Stimulated activated CD4-positive, alpha-beta T cell treated with anti-CD3 and anti-CD28 coated beads, Interleukin-15, amount 100 ng/mL, for 1 hour (primary cell): ENCODE data around the gene PTPRN2.
"Not testable (repeated sequence)": the region's sequence is repeated elsewhere in the genome, so short reads cannot be mapped to it uniquely, and the experiment has no call there.

Experiments
- DNase-seq, 2 donors: peaks; one replicate each; pipeline ENCODE4 v3.0.0-alpha.2; 2020; ENCODE audit warnings: low read depth in 1 of 2, low spot score in 1 of 2

The PTPRN2 gene

DNA sequence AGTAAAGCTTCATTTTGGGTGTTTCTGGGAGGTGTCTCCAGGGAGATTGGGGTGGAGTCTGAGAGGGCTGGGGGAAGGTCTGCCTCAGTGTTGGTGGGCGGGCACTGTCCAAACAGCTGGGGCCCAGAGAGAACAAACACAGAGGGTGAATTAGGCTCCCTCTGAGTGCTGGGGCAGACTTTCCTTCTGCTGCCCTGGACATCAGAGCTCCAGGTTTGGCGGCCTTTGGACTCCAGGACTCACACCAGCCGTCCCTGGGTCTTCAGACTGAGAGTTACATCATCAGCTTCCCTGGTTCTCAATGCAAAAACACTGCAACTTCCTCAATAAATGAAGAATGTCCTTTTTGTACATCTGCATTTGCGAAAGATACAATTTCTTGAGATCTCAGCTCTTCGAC is 427.4 kb downstream of the PTPRN2 start:
- no peak for DNase-seq

DNA sequence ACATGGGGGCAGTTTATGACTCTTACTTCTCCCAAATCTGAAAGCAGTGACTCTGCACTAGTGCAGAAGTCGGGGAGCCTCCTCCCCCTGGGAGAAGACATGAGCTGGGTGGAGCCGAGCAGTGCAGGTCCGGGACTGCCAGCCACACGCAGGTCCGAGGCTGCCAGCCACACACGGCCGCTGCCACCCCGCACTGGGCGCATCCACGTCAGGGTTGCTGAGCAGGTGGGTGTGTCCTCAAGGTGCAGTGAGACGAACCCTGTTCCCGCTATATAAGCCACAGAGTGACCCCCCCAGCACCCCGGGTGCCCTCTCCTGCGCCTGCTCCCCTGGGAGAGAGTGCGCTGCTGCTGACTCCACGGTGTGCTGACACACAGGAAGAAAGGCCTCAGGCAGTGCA is 430.2 kb downstream of the PTPRN2 start:
- no peak for DNase-seq

GRCh38 chr7:158151273-158151672 is 436.4 kb downstream of the PTPRN2 start:
- DNase-seq: not testable (repeated sequence)

DNA sequence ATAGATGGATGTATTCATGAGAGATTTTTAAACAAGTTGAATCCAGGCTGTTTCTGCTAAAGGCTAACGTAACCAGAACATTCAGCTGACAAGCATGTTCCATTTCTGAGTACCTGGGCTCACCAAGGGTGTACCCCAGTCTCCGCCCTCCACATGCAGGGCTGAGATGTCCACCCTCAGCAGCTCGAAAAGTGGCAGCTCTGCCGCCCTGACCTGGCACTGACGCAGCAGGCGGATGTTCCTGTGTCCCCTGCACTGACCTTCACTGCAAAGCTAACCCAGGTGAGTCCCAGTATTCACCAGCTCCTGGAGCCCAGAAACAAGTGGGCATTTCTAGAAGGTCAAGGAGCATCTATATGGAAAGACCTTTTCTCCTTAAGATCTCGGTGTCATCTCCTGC is 437.4 kb downstream of the PTPRN2 start:
- no peak for DNase-seq

GRCh38 chr7:158147431-158147830 is 440.2 kb downstream of the PTPRN2 start:
- DNase-seq: not testable (repeated sequence)

GRCh38 chr7:158145370-158145769 is 442.3 kb downstream of the PTPRN2 start:
- DNase-seq: no peak

- DNase-seq: no peak
Observed at GRCh38 chr7:158143196-158144120, 444.2 kb downstream of the PTPRN2 start.

- no peak for DNase-seq
Observed at GRCh38 chr7:158142657-158143056, 445.0 kb downstream of the PTPRN2 start.

DNA sequence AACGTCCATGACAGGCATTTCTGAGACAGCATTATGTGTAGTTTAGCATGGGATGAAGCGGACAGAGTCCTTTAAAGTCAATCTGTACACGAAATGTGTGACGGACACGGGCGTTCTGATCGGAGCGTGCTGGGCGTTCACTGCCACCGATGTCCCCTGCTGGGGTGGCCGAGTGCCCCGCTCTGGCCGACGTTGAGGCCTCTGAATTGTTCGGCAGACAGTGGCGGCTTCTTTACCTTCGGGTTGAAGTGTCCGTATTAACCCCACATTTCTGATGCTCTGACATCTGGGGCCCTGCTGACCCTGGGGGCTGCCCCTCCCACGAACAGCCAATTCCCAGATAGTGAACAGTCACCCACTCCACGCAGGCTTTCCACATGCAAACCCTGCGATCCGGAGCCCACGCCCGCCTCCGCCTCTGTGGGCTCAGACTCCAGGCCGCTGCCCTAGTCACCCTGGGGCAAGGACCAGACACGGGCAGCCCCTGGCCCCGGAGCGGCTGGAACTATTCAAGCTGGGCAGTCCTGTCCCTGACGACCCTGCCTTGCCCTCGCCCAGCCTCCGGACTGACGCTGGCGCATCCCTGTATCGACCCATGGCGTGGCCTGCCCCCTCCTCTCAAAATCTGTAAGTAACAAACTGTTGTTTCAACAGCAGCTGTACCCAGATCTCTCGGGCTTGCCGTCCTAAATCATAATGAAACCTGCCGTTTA is 445.7 kb downstream of the PTPRN2 start:
- DNase-seq: no peak

- no peak for DNase-seq
Observed at GRCh38 chr7:158141221-158141582, 446.4 kb downstream of the PTPRN2 start.

DNA sequence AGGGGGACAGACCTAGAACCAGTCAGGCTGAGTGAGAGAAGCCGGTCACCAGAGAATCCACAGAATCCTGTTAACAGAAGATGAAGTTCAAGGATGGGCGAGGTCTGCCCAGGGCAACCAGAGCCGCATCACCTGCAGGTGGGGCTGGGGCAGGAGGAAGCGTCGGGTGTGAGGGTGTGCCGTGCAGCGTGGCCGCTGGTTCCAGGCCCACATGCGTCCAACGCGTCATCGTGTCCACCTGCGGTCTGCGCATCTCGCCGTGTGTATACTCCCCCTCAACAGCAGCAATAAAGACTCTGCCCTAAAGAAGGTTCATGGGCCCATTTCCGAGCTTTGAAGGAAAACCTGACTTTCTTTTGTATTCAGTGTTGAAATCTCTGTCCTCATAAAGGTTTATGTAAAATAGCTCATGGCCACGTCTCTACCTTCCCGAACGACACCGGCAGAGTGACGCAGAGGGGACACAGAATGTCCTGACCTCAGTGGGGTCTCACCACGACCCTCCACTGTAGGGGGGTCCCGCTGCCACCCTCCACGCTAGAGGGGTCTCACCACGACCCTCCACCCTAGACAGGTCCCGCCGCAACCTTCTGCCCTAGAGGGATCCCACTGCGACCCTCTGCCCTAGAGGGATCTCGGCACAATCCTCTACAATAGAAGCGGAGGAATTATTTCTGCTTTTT is 446.9 kb downstream of the PTPRN2 start:
- DNase-seq: no peak

GRCh38 chr7:158139499-158139898 is 448.1 kb downstream of the PTPRN2 start:
- DNase-seq: no peak

DNA sequence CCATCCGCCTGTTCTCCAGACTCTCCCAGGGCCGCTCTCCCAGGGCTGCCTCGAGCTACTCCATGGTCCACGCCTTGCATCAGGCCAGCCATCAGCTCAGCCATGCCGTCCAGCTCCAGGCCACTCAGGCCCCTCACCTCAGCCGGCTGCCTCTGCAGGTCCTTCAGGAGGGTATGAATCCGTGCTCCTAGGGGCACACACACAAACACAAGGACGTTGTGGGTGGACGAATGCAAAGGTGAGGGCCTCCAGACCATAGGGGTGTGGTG is 449.4 kb downstream of the PTPRN2 start:
- no peak for DNase-seq

GRCh38 chr7:158137516-158138328 is 449.9 kb downstream of the PTPRN2 start:
- DNase-seq: no peak

- no peak for DNase-seq
Observed at GRCh38 chr7:158135931-158136330, 451.7 kb downstream of the PTPRN2 start.

GRCh38 chr7:158134824-158135223 is 452.8 kb downstream of the PTPRN2 start:
- DNase-seq: no peak

GRCh38 chr7:158133515-158134271 is 453.9 kb downstream of the PTPRN2 start:
- no peak for DNase-seq

- no peak for DNase-seq
Observed at GRCh38 chr7:158133057-158133456, 454.6 kb downstream of the PTPRN2 start.

DNA sequence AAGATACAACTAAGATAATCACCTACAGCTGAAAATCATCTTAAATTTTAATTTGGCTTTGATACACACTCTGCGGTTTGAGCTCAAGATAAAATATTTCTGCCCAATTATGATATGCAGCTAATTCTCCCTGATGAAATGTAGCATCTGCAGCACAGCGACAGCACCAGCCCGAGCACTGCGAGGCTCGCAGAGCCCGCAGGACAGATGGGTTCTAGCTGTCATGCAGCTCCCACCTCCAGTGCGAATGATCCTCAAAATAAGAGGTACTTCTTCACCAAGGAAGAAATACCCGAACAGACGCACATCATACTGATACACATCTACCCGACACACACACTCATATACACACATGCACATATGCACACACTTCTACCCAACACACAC is 457.6 kb downstream of the PTPRN2 start:
- no peak for DNase-seq
